GM04503 (cell line): ENCODE measurements around the gene TRPV6.

Experiments used
- DNase-seq: peaks from one replicate; pipeline ENCODE4 v3.0.0-alpha.2; 2012; ENCODE audit warnings: low read depth

Gene TRPV6

GRCh38 chr7:142883145-142883544 is 2.4 kb downstream of the TRPV6 start:
- no peak for DNase-seq

- DNase-seq: no peak
Measured at GRCh38 chr7:142882338-142882678, 3.2 kb downstream of the TRPV6 start.

- no peak for DNase-seq
Measured at GRCh38 chr7:142881586-142882337, 3.8 kb downstream of the TRPV6 start.

- no peak for DNase-seq
Measured at GRCh38 chr7:142880876-142881505, 4.6 kb downstream of the TRPV6 start.

- DNase-seq: no peak
Measured at GRCh38 chr7:142879060-142879459, 6.5 kb downstream of the TRPV6 start.

- no peak for DNase-seq
Measured at GRCh38 chr7:142878315-142878714, 7.2 kb downstream of the TRPV6 start.

GRCh38 chr7:142876991-142877910 is 8.3 kb downstream of the TRPV6 start:
- DNase-seq: no peak

- DNase-seq: no peak
Measured at GRCh38 chr7:142876236-142876960, 9.1 kb downstream of the TRPV6 start.

GRCh38 chr7:142875456-142875855 is 10.1 kb downstream of the TRPV6 start:
- DNase-seq: no peak

GRCh38 chr7:142874837-142875236 is 10.7 kb downstream of the TRPV6 start:
- no peak for DNase-seq

GRCh38 chr7:142874409-142874808 is 11.1 kb downstream of the TRPV6 start:
- DNase-seq: no peak

- DNase-seq: no peak
Measured at GRCh38 chr7:142873871-142874270, 11.7 kb downstream of the TRPV6 start.

- DNase-seq: no peak
Measured at GRCh38 chr7:142873281-142873784, 12.2 kb downstream of the TRPV6 start.

GRCh38 chr7:142872106-142872675 is 13.4 kb downstream of the TRPV6 start:
- DNase-seq: no peak

- DNase-seq: no peak
Measured at GRCh38 chr7:142871260-142872105, 14.1 kb downstream of the TRPV6 start.

- no peak for DNase-seq
Measured at GRCh38 chr7:142870566-142871259, 14.8 kb downstream of the TRPV6 start.

- DNase-seq: no peak
Measured at GRCh38 chr7:142870147-142870559, 15.4 kb downstream of the TRPV6 start.

GRCh38 chr7:142869434-142869833 is 16.1 kb downstream of the TRPV6 start:
- no peak for DNase-seq

- DNase-seq: no peak
Measured at GRCh38 chr7:142868986-142869415, 16.5 kb downstream of the TRPV6 start.
